GM19467 (cell line): ENCODE results near the gene LCA5.
"Not testable (repeated sequence)": the region's sequence is repeated elsewhere in the genome, so short reads cannot be mapped to it uniquely, and the experiment has no call there.

ENCODE experiments used
- ATAC-seq: cut with Tn5 transposase; IDR thresholded peaks from one replicate; pipeline ENCODE4 v1.9.1; 2021; ENCODE audit warnings: mild to moderate bottlenecking, moderate library complexity; ENCODE audit not compliant: unreplicated experiment

Gene LCA5

DNA sequence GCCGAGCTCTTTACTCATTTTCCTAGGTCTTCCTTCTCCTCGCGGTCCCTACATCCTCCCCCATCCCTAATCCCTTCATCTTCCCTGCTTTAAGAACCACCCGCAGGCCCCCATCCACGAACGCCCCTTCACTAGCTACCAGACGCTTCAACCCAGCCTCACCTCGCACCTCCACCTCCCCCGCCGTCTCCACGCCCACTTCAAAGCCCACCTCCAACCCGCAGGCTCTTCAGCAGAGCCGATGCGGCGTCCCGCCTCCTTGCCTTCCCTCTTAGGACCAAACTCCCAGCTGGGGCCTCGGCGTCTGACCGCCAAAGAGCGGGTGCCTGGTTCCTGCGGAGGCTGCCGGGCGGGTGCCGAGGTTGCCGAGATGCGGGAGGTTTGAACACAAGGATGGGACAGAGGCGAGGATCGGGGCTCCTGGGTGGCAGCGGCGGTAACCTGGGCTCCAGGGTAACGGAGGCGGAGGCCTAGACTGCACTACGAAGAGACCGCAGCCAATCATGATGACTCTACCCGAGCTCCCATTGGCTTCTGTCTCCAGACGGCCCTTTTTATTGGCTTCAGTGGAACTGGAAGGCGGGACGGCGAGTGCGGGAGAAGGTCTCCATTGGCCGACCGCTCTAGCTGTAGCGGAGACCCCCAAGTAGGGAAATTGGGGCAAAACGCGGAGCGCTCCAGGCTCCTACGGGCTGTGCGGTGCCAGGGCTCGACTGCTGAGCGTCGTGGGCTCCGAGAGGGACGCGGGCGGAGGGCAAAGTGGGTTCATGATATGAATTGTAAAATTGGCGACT is at the start of gene LCA5:
Gene LCA5 (minus strand): TSS at position 477 of the 794 bp plus-strand sequence. CDS start 18,536 bp downstream, outside the sequence.
- ATAC-seq, result peak; percentile 100

- no peak for ATAC-seq
Observed at GRCh38 chr6:79586548-79586947, 49.3 kb upstream of the LCA5 start.

DNA sequence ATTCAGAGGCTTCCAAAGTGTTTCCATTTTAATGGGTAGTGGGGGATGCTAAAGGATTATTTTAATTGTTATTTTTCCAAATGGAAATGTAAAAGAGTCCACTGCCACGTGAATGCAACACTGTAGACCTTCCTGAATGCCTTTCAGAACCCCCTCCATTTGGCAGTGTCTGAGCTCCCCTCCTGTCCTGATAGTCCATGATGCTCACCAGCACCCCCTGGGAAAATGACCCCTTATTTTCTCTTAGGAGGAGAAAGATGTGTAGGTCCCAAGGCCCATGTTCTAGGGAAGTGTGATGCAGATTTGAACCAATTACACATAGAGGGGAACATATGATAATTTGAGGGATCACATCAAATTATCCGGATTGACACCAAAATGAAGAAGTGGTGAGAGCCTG is 47.1 kb upstream of the LCA5 start:
- ATAC-seq, result no peak

GRCh38 chr6:79577926-79578325 is 40.7 kb upstream of the LCA5 start:
- ATAC-seq, result not testable (repeated sequence)

GRCh38 chr6:79574630-79575225 is 37.5 kb upstream of the LCA5 start:
- ATAC-seq, result no peak

DNA sequence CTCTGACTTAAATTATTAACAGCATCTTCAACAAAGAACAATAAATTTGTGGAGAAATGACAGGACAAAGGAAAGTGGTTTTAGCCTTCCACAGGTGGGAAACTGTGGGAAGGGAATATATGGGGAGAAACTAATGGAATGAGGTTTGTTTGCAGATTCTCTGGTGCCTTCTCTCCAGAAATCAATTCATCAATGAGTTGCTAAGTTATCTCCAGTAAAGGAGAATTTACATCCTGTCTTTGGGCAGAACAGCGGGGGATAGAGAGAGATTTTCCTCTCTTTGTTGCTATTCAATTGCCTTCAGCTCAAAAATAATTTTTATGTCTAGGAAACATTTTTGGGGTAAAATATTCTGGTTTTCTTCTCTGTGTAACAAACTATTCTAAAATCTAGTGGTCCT is 36.9 kb upstream of the LCA5 start:
- no peak for ATAC-seq

GRCh38 chr6:79571030-79571367 is 33.8 kb upstream of the LCA5 start:
- ATAC-seq, result no peak

- ATAC-seq, result peak; percentile 76
Observed at GRCh38 chr6:79570129-79571029, 33.1 kb upstream of the LCA5 start.

DNA sequence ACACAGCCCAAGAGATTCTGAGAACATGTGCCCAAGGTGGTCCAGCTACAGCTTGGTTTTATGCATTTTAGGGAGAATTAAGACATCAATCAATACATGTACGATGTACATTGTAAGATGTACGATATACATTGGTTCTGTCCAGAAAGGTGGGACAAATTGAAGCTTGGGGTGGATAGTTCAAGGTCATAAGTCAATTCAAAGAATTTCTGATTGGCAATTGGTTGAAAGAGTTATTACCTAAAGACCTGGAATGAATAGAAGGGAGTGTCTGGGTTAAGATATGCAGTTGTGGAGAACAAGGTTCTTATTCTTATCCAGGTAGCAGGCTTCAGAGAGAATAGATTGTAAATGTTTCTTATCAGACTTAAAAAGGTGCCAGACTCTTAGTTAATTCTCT is 31.8 kb upstream of the LCA5 start:
- ATAC-seq, result no peak

DNA sequence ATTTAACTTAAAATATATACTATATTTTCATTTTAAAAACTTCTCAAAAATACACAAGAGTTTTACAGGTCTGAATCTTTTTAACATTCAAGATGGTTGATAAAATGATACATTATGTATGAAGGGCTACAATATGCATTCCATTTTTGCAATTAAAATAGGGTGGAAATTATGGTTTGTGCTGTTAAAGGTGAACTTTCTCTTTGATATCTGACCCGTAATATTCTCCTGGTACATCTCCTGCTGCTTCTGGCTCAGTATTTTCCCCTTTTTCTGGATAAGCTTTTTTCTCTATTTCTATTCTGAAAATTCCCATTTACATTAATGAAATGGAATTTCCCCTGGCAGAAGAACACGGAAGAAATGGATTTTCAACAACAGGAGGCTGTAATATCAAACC is 27.4 kb upstream of the LCA5 start:
- no peak for ATAC-seq

DNA sequence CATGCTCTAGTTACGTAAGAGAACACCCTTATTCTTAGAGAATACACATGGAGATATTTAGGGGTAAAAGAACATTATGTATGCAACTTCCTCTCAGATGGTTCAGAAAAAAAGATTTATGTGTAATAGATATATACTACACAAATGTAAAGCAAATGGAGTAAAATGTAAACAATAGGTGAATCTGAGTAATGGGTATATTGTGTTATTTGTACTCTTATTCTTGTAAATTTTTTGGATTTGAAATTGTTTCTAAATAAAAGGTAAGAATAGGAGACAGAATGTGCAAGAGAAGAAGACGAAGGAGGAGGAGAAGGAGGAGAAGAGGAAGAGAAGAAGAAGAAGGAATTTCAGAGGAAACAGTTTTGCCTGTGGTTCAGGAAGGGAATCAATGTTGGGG is 22.5 kb upstream of the LCA5 start:
- no peak for ATAC-seq

DNA sequence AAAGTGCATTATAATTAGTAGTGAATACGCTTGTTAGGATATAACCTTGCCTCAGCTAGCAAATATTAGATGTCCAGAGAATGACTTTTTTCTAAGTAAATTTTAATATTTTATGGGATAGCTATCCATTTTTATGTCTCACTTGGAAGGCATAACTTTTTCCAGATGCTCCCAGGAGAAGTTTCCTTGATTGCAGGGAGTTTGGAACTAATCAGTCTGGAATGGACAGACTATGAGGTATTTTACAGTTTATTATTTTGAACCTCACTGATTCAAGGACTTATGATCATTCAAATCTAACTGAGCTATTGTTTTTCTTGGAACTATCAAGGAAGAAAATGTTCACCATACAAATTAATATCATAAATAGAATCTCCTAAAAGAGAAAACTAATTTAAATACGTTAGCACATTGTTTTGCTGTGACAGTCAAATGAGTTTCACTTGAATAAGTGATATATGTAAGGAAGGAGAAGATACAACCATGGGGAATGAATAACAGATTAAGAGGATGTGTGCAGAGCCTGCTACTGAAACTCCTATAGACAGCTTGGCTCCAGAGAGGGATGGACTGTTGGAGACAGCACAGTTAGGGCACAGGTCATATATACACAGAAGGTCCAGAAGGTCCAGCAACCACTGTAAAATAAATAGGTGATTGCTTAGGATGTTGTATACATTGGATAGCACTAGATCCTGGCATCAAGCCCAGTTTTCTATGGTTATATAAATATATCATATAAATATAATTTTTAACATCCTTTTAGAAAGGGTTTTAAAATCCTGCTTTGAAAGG is 20.6 kb upstream of the LCA5 start:
- ATAC-seq, result no peak

GRCh38 chr6:79554305-79554704 is 17.1 kb upstream of the LCA5 start:
- ATAC-seq, result no peak

DNA sequence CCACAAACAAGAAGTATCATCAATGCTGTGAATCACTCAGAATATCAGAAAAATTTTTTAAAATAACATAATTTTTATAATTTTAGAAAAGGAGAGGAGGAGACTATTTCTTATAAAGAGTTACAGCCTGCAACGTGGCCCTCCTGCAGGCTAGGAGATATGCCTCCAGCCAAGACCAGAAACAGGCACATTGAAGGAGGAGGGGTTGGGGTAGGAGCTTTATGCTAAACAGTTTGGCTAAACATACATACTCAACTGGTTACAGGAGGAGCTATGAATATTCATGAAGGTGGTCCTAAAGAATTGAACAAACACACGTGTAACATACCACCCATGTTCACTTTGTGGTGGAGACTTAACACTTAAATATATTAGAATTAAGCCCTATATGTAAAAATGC is 14.2 kb upstream of the LCA5 start:
- no peak for ATAC-seq

DNA sequence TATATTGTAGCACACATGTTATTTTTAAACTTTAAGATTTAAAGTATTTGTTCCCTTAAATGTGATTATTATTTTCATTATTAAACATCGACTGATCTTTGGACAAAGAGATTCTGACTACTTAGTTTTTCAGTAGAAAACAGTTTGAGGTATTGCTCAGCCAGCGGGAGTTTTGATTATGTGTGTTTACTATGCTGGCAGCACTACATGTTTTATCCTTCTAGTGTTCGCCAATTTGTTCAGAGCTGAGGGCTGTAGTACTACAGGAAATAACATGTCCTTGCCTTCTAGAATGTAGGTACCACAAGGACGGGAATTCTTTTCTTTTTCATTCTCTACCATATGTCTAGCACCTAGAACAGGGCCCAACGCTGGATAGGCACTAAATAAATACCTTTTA is 11.1 kb upstream of the LCA5 start:
- no peak for ATAC-seq

GRCh38 chr6:79546186-79546585 is 9.0 kb upstream of the LCA5 start:
- ATAC-seq, result no peak

DNA sequence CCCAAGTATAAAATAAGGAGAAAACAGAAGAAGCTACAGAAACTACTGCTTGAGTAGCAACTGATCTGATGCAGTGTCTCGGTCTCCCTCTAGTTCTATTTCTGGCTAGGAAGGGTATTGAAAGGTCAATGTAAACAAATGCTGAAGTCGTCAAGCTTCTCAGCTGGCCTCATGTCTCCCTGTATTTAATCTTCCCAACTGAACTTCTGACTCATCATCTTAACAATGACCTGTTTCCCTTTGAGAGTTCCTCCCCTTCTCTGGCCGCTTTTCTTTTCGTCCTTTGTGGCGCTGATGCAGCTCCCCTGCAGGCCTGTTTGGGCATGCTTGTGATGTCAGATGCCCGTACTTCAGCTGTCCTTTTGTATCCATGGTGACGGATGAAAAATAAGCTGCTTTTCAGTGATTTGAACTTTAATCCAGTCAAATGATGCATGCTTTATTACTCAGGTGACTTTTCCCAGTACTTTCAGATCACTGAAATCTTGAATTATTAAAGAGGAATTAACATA is 7.8 kb upstream of the LCA5 start:
- ATAC-seq, result peak; percentile 82

DNA sequence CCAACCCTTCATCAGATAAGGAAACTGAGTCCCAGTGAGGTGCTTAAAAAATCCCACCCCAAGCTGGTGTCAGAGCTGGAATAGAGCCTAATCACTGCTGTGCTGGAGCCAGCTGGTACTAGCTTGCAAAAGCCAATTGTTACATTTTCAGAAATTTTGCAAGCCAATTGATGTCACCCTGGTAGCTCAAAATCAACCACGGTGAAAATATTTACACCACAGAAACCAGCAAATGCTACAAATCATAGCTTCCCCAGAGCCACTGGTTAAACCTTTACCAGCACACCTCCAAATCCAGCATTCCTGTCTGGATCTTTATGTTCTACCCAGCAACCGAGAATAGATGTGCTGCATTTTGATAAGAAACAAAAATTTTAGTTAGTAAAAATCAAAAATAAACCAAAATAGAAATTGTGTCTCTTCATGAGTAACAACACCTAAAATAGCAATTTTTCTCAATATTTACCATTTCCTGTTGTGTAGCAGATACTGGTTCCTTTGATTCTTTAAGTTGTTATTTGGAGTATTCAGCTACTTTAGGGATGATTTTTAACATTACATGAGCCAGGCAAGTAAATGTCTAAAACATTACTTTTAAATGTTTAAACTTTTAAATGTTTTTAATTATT is 7.2 kb upstream of the LCA5 start:
- ATAC-seq, result peak; percentile 54

- peak; percentile 6 for ATAC-seq
Observed at GRCh38 chr6:79543886-79544285, 6.7 kb upstream of the LCA5 start.

DNA sequence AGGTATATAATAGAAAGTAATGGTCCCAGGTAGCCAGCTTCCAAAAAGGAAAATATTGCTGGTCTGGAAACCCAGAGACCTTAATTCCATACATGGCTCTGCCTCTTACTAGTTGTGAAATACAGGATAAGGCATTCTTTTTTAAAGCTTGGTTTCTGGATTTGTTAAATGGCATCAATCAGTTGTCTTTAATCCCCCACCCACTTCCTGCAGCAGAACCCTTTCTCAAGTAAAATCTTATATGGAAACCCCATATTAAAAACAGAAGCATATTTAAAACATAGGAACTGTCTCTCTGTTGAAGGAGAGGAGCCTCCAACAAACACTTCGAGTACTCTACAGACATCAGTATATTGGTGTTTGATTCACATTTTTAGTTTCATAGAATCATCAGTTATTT is 6.2 kb upstream of the LCA5 start:
- no peak for ATAC-seq
